CD4-positive, alpha-beta T cell (primary cell): ENCODE measurements around the gene APLP1. TPM values are rescaled to one million over a fixed set of nuclear protein-coding genes. Genes with fewer than 3 reads are reported as not detected.

Source experiments
- ATAC-seq: fragments of 200-7000 bp; cut with Tn5 transposase; one replicate; pipeline ENCODE4 v1.10.0; 2022; ENCODE audit warnings: mild to moderate bottlenecking; ENCODE audit not compliant: poor library complexity
- CTCF ChIA-PET: fragments of 350-600 bp; sonication (Branson Sonifier 250); formaldehyde crosslinking; loops from one replicate; lab custom pipeline; 2021; ENCODE audit warnings: antibody characterized with exemption, inconsistent platforms; lab: Charles Lee
- POLR2A ChIA-PET: fragments of 350-600 bp; sonication (Branson Sonifier 250); formaldehyde crosslinking; loops from one replicate; lab custom pipeline; 2021; ENCODE audit warnings: antibody characterized with exemption, inconsistent platforms; lab: Charles Lee
- DNase-seq, 14 experiments: peaks; one replicate each; pipeline ENCODE4 v3.0.0-alpha.2; 2013 to 2020; ENCODE audit warnings: mixed read lengths in 2 of 14
- H3K27ac ChIP-seq, 2 donors: one replicate each; pipeline versions ENCODE4 v1.5.1 to v1.7.0; 2013; ENCODE audit warnings: low read length in 2 of 2, low read depth in 1 of 2, mild to moderate bottlenecking in 1 of 2
- H3K27me3 ChIP-seq, 2 experiments: 1 replicate in 1 of 2; 2 replicates in 1 of 2; pipeline versions ENCODE4 v1.6.1 to v1.7.0; 2013; ENCODE audit warnings: low read length in 2 of 2, control low read depth in 1 of 2, mild to moderate bottlenecking in 1 of 2, moderate library complexity in 1 of 2; ENCODE audit not compliant: insufficient read depth in 2 of 2, control insufficient read depth in 1 of 2
- H3K36me3 ChIP-seq: one replicate; pipeline ENCODE4 v1.6.1; 2013; ENCODE audit warnings: low read length, control low read depth; ENCODE audit not compliant: insufficient read depth
- H3K4me1 ChIP-seq: one replicate; pipeline ENCODE4 v1.6.1; 2013; ENCODE audit warnings: low read length, control low read depth; ENCODE audit not compliant: insufficient read depth
- H3K4me3 ChIP-seq: one replicate; pipeline ENCODE4 v1.5.1; 2013; ENCODE audit warnings: mild to moderate bottlenecking, low read length, moderate library complexity
- H3K9me3 ChIP-seq, 2 experiments: 1 replicate in 1 of 2; 2 replicates in 1 of 2; pipeline versions ENCODE4 v1.6.1 to v1.7.0; 2013; ENCODE audit warnings: low read length in 2 of 2, mild to moderate bottlenecking in 2 of 2, control low read depth in 1 of 2, moderate library complexity in 1 of 2; ENCODE audit not compliant: control insufficient read depth in 1 of 2, insufficient read depth in 1 of 2
- H3K27ac Mint-ChIP-seq: one replicate; pipeline ENCODE4 v1.8.0; 2020; ENCODE audit warnings: mixed read lengths
- H3K27me3 Mint-ChIP-seq: one replicate; pipeline ENCODE4 v1.8.0; 2021; ENCODE audit warnings: mixed read lengths
- H3K36me3 Mint-ChIP-seq: one replicate; pipeline ENCODE4 v1.8.0; 2021; ENCODE audit warnings: low read depth, mixed read lengths
- H3K4me1 Mint-ChIP-seq: one replicate; pipeline ENCODE4 v1.8.0; 2021; ENCODE audit warnings: low read depth, mixed read lengths
- H3K4me3 Mint-ChIP-seq: one replicate; pipeline ENCODE4 v1.8.0; 2020; ENCODE audit warnings: mild to moderate bottlenecking, mixed read lengths
- H3K9me3 Mint-ChIP-seq: one replicate; pipeline ENCODE4 v1.8.0; 2020; ENCODE audit warnings: mixed read lengths
- CTCF ChIP-seq: fragments of 200-600 bp; IDR thresholded peaks from one replicate; pipeline ENCODE4 v1.8.0; 2022; ENCODE audit warnings: antibody characterized with exemption, mild to moderate bottlenecking
- intact Hi-C, 2 experiments: fragments of 100-400 bp; cut with DNase I in 1 of 2; cut with micrococcal nuclease in 1 of 2; formaldehyde crosslinking; loops; one replicate each; pipeline versions ENCODE4 v1.15.1 to v1.9.0; 2023 to 2025; cut with DNase I, micrococcal nuclease
- total RNA-seq, 174 experiments: library from RNA in 2 of 174; stranded (reverse) in 2 of 174; gene quantifications; one replicate each; pipeline ENCODE4 v1.2.3 and lab custom pipeline; 2021 to 2026

Gene APLP1
- total RNA-seq, 2 experiments from 2014 or later: not detected

GRCh38 chr19:35907377-35907745, 39.0 kb downstream of the APLP1 start:
- CTCF ChIA-PET: no interaction called here
- peaks cover 34% of the 10 kb centered on the region for H3K4me1 Mint-ChIP-seq
- no peaks in the 10 kb centered on the region for H3K9me3 ChIP-seq
- H3K4me3 Mint-ChIP-seq: no peak overlapping the region
- no peak for TF ChIP-seq CTCF
- H3K9me3 Mint-ChIP-seq: no peaks in the 10 kb centered on the region
- POLR2A ChIA-PET: interaction anchor here (1.4 kb wide), 1 partner anchor 24 kb away, joined by 3 read pairs; no protein-coding TSS in a partner anchor
- peak overlapping the region; percentile 40 for H3K4me3 ChIP-seq
- no peaks in the 10 kb centered on the region for H3K27me3 ChIP-seq
- H3K4me1 ChIP-seq: peaks cover 62% of the 10 kb centered on the region
- no peaks in the 10 kb centered on the region for H3K36me3 ChIP-seq
- H3K36me3 Mint-ChIP-seq: peaks cover 6% of the 10 kb centered on the region
- no peak for ATAC-seq
- intact Hi-C loops: no loop called here
- no peak for DNase-seq
- H3K27ac ChIP-seq: no peak overlapping the region
- no peaks in the 10 kb centered on the region for H3K27me3 Mint-ChIP-seq
- no peak overlapping the region for H3K27ac Mint-ChIP-seq

- Histone ChIP-seq H3K27ac (no peak within 1 kb of the TSS), H3K4me1 (peaks cover 55% of the 10 kb centered on the region), H3K9me3 (no peaks in the 10 kb centered on the region), H3K4me3 (peak within 1 kb of the TSS; percentile 40), H3K27me3 (no peaks in the 10 kb centered on the region), H3K36me3 (no peaks in the 10 kb centered on the region)
- Mint-ChIP-seq H3K27ac (peak within 1 kb of the TSS; percentile 42), H3K36me3 (peaks cover 6% of the 10 kb centered on the region), H3K9me3 (no peaks in the 10 kb centered on the region), H3K27me3 (no peaks in the 10 kb centered on the region), H3K4me1 (peaks cover 30% of the 10 kb centered on the region), H3K4me3 (no peak within 1 kb of the TSS)
- intact Hi-C loops: no loop called here
- CTCF ChIA-PET: no interaction called here
- TF ChIP-seq CTCF: no peak
- DNase-seq (no peak), ATAC-seq (no peak)
- POLR2A ChIA-PET: interaction anchor here (1.4 kb wide), 1 partner anchor 23 kb away, joined by 3 read pairs; no protein-coding TSS in a partner anchor
Observed at GRCh38 chr19:35908010-35908441, 39.7 kb downstream of the APLP1 start, which contains the start of gene TYROBP. TYROBP (minus strand) TSS chr19:35908295; CDS start chr19:35908228, 67 bp downstream.

GRCh38 chr19:35908973-35909683, 40.8 kb downstream of the APLP1 start:
- no peak overlapping the region for H3K4me3 Mint-ChIP-seq
- Histone ChIP-seq H3K4me1 (peaks cover 44% of the 10 kb centered on the region), H3K36me3 (no peaks in the 10 kb centered on the region), H3K27me3 (no peaks in the 10 kb centered on the region), H3K27ac (peak overlapping the region in 1 of 2 donors; percentile 13), H3K9me3 (no peaks in the 10 kb centered on the region), H3K4me3 (no peak overlapping the region)
- intact Hi-C loops: no loop called here
- H3K27me3 Mint-ChIP-seq: no peaks in the 10 kb centered on the region
- H3K9me3 Mint-ChIP-seq: no peaks in the 10 kb centered on the region
- CTCF ChIA-PET: no interaction called here
- H3K27ac Mint-ChIP-seq: peak overlapping the region; percentile 42
- ATAC-seq (peak; percentile 56), DNase-seq (peak in 4 of 14 experiments; percentile 38 to 82 (median 64))
- POLR2A ChIA-PET: interaction anchor here (1.4 kb wide), 1 partner anchor 22 kb away, joined by 3 read pairs; no protein-coding TSS in a partner anchor
- H3K4me1 Mint-ChIP-seq: peaks cover 19% of the 10 kb centered on the region
- no peaks in the 10 kb centered on the region for H3K36me3 Mint-ChIP-seq
- no peak for TF ChIP-seq CTCF
